Measurements from ENCODE around the gene MISP3.

GRCh38 chr19:14059093-14059480 lies 13.5 kb upstream of the MISP3 start:
- TF ChIP-seq, protein P1, sequence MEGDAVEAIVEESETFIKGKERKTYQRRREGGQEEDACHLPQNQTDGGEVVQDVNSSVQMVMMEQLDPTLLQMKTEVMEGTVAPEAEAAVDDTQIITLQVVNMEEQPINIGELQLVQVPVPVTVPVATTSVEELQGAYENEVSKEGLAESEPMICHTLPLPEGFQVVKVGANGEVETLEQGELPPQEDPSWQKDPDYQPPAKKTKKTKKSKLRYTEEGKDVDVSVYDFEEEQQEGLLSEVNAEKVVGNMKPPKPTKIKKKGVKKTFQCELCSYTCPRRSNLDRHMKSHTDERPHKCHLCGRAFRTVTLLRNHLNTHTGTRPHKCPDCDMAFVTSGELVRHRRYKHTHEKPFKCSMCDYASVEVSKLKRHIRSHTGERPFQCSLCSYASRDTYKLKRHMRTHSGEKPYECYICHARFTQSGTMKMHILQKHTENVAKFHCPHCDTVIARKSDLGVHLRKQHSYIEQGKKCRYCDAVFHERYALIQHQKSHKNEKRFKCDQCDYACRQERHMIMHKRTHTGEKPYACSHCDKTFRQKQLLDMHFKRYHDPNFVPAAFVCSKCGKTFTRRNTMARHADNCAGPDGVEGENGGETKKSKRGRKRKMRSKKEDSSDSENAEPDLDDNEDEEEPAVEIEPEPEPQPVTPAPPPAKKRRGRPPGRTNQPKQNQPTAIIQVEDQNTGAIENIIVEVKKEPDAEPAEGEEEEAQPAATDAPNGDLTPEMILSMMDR (conservative IDR thresholded peaks at IDR 0.05; ENCODE audit: low read depth in 2 of 2) = peak; percentile 75 to 86
- no peak for TF ChIP-seq REST (IDR thresholded peaks at IDR 0.05; ENCODE audit: unreplicated experiment)

All from GM23338 (cell line).